GM20000 (cell line): ENCODE measurements around the gene FAM124A.

Source experiments
- DNase-seq: peaks from one replicate; pipeline ENCODE4 v3.0.0; 2012; ENCODE audit warnings: low spot score
- TF ChIP-seq, protein P1 (sequence below): IDR thresholded peaks from 2 replicates; pipeline ENCODE4 v1.5.1; 2012; ENCODE audit warnings: mild to moderate bottlenecking, control low read depth; ENCODE audit errors: extremely low read depth, missing control alignments

FAM124A gene

DNA sequence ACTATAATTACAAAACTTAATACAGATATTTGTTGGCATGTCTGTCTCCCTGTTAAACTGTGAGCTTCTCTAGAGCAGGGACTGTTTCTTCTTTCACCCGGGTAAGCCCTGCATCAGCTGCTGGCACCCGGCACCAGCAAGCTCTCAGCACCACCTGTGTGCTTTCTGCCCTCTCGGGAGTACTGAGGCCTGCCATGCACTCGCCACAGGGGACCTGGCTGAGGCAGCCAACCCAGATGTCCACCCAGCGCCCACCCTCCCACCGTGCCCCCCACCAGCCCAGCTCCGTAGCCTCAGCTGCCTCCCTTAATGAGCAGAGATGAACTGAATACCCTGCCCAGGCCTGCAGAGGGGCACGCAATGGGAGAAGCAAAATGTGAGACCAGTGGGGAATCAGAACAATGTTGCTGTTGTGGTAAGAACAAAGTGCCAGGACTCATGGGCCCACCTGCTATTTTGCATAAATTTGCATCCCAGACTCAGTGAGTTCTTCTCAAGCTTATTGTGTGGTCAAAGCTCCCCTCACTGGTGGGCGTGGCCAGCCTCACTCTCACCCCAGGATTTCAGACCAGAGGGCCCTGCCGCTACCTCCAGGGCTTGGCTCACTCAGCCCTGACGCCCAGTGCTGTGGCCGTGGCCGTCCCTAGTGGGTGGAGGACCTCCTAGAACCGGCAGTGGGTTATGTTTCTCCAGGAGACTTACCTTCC, 102.7 kb downstream of the FAM124A start:
- DNase-seq = no peak
- TF ChIP-seq, protein P1, sequence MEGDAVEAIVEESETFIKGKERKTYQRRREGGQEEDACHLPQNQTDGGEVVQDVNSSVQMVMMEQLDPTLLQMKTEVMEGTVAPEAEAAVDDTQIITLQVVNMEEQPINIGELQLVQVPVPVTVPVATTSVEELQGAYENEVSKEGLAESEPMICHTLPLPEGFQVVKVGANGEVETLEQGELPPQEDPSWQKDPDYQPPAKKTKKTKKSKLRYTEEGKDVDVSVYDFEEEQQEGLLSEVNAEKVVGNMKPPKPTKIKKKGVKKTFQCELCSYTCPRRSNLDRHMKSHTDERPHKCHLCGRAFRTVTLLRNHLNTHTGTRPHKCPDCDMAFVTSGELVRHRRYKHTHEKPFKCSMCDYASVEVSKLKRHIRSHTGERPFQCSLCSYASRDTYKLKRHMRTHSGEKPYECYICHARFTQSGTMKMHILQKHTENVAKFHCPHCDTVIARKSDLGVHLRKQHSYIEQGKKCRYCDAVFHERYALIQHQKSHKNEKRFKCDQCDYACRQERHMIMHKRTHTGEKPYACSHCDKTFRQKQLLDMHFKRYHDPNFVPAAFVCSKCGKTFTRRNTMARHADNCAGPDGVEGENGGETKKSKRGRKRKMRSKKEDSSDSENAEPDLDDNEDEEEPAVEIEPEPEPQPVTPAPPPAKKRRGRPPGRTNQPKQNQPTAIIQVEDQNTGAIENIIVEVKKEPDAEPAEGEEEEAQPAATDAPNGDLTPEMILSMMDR = no peak

DNA sequence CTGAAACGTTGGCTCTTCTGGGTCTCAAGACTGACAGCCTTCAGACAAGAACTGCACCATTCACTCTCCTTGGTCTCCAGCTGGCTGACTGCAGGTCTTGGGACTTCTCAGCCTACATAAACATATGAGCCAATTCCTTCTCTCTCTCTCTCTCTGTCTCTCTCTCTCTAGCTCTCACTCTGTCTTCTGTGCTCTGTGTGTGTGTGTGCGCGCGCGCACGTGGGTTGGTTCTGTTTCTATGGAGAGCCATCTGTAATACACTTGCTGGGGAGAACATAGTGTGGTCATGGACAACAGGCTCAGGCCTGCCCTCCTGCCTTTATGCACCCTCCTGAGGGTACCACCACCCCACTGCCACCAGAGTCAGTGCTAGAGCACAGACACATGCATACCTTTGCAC, 103.6 kb downstream of the FAM124A start:
- no peak for DNase-seq
- TF ChIP-seq, protein P1 = no peak

DNA sequence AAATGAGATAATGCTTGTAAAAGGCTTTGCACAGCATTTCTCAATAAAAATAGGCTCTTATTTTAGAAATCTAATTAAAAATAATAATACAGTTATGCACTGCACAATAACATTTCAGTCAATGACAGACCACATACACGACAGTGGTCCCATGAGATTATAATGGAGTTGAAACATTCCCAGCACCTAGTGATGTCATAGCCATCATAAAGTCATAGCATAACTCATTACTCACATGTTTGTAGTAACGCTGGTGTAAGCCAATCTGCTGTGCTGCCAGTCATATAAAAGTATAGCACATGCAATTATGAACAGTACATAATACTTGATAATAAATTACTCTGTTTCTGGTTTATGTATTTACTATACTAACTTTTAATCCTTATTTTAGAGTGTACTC, 104.6 kb downstream of the FAM124A start:
- no peak for DNase-seq
- TF ChIP-seq, protein P1 = no peak

DNA sequence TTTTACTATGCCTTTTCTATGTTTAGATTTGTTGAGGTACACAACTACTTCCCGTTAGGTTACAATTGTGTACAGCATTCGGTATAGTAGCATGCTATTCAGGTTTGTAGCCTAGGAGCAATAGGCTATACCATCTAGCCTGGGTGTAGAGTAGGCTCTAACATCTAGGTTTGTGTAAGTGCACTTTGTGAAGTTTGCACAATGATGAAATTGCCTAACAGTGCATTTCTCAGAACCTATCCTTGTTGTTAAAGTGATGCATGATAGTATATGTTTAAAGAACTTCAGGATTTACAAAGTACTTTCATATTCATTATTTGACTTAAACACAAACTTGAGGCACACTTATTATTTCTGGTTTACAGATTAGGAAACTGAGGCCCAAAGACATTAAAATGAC, 105.8 kb downstream of the FAM124A start:
- DNase-seq = no peak
- TF ChIP-seq, protein P1 = no peak

DNA sequence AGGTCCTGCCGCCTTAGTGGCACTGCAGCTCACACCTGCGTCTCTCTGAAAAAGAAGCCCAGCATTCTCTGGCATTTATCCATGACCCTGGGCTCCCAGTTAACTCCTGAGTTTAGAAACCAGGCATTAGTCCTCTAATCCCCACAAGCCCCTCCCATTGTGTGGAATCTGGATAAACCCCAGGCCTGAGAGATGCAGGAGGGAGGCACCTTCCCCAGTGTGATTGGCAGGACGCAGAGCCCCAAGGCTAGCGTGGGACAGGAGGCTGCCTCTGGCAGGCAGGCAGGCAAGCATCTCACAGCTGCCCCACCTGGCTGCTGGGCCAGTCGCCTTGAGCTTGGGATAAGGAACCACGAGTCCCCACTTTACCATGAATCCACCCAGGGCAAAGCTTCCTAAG, 106.3 kb downstream of the FAM124A start:
- no peak for DNase-seq
- TF ChIP-seq, protein P1 = no peak

DNA sequence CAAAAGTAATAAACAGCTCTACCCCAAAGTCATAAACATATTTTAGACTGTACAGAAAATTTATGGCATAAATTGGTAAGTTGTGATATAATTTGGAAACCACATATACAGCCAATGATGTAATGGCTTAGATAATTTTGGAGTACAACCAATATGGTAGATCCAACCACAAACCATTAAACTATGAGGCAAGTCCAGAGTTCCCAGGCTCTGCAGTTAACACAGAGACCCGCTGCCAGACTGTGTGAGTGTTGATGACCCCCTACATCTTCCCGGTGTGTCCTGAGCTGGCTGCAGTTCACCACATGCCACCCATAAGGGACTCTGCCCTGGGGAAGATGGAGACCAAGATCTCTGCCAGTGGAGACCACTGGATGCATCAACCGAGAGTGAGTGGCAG, 107.4 kb downstream of the FAM124A start:
- TF ChIP-seq, protein P1 = no peak
- DNase-seq = no peak

DNA sequence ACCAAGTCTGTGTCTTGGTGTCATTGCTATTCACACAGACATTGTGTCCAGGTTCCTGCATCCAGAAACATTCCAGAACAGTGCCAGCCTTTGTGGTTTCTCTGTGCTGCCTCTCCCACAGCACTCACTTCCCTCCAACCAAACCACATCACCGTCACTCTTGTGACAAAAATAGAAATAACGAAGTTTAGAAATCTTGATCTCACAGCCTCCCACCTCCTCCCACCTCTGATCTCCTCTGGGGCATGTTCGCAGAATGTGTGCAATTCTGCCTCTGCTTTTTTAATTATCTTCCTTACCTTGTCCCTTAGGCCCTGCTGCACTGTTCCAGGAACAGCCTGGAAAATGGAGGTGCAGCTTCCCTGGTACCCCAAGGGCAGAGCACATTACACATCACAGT, 108.6 kb downstream of the FAM124A start:
- TF ChIP-seq, protein P1 = no peak
- peak; percentile 40 for DNase-seq
